ENCODE results near the gene COL5A1. TPM values are rescaled to one million over a fixed set of nuclear protein-coding genes. Genes with fewer than 3 reads are reported as not detected.

The COL5A1 gene
- total RNA-seq, 2 experiments from 2014 or later: 0.12 to 0.19 TPM

DNA sequence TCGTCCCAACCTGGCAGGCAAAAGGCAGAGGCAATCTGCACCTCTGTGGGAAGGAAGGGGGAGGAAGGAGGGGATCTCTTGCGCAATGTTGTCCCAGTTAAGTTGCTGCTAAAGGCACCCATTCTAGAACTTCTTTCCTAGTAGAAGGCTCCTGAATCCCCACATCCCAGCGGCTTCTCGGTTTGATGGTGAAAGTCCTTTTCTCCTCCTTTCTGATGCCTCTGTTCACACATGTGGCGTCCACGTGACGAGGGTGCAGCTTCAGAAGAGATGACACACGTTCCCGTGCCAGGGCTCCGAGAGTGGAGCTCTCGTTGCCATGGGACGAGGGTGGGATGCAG lies 142.1 kb downstream of the COL5A1 start:
- Mint-ChIP-seq H3K36me3 (no peaks in the 10 kb centered on the region), H3K27me3 (peaks cover 5% of the 10 kb centered on the region), H3K4me3 (no peak overlapping the region), H3K9me3 (no peaks in the 10 kb centered on the region), H3K27ac (no peak overlapping the region), H3K4me1 (ENCODE audit: low read depth) (no peaks in the 10 kb centered on the region)
- intact Hi-C loops (cut with micrococcal nuclease): no loop called here
- POLR2A ChIA-PET: no interaction called here
- CTCF ChIA-PET: interaction anchor here (0.6 kb wide), 1 partner anchor 12 kb away, joined by 3 read pairs; no protein-coding TSS in a partner anchor
- DNase-seq: no peak

DNA sequence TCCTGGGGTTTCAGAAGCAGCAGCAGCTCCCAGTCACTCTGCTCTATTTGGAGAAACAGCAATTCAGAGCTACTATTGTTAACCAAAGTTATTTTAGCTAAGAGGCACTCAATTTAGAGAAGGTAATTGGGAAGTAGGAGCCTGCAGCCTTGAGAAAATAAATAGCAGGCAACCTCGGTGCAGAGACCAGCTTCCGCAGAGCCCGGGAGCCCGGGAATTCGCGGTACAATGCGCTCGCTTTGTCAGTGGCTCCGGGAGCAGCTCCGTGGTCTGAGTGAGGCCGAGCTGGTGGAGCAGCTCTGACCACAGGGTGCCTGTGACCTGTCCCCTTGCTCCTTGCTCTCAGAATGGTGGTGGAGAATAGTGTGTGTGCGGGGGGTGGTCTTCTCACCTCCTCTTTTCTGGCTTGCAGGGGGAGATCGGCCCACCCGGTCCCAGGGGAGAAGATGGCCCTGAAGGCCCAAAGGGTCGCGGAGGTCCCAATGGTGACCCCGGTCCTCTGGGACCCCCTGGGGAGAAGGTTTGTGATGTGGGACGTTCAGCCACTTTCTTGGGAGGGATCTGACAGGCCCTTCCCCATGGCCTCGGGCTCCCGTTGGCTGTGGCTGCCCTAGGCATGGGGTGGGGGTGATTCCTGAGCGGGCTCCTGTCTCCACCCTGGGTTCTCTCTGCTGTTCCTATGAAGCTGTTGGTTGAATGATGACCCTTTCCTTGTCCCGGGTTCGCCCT lies 143.1 kb downstream of the COL5A1 start:
- Mint-ChIP-seq H3K9me3 (no peaks in the 10 kb centered on the region), H3K27me3 (peaks cover 5% of the 10 kb centered on the region), H3K36me3 (no peaks in the 10 kb centered on the region), H3K4me1 (ENCODE audit: low read depth) (no peaks in the 10 kb centered on the region), H3K27ac (no peak overlapping the region), H3K4me3 (no peak overlapping the region)
- POLR2A ChIA-PET: no interaction called here
- CTCF ChIA-PET: no interaction called here
- intact Hi-C loops (cut with micrococcal nuclease): no loop called here
- DNase-seq: no peak

DNA sequence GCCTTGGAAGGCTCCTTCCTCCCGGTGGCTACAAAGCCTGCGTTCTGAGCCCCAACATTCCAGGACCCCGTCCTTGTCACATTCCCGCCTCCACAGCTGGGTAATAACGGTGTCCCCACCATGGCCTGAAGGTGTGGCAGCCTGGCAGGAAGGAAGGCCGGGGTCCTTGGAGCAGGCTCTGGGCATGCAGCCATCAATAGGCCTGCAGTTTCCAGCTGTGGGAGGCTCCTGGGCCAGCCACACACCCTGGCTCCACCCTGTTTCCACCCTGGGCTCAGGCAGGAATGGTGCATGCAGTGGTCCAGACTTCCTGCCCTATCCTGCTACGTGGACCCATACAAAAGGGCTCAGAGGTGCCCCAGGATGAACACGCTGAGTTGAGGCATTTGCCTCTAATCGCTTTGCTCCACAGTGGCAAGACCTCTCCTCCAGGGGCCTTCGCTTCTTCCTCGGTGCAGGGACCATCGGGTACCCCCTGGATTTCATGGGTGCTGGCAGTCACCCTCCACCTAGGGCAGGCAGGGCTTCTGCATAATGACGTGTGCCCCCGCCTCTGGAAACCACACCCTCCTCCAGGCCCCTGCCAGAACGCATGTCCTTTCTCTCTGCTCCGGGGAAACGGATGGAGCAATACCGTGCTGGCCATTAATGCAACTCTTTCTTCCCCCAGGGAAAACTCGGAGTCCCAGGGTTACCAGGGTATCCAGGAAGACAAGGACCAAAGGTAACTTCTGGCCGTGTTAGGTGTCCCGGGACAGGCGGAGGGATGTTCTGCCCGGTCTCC lies 143.9 kb downstream of the COL5A1 start:
- CTCF ChIA-PET: no interaction called here
- DNase-seq: no peak

DNA sequence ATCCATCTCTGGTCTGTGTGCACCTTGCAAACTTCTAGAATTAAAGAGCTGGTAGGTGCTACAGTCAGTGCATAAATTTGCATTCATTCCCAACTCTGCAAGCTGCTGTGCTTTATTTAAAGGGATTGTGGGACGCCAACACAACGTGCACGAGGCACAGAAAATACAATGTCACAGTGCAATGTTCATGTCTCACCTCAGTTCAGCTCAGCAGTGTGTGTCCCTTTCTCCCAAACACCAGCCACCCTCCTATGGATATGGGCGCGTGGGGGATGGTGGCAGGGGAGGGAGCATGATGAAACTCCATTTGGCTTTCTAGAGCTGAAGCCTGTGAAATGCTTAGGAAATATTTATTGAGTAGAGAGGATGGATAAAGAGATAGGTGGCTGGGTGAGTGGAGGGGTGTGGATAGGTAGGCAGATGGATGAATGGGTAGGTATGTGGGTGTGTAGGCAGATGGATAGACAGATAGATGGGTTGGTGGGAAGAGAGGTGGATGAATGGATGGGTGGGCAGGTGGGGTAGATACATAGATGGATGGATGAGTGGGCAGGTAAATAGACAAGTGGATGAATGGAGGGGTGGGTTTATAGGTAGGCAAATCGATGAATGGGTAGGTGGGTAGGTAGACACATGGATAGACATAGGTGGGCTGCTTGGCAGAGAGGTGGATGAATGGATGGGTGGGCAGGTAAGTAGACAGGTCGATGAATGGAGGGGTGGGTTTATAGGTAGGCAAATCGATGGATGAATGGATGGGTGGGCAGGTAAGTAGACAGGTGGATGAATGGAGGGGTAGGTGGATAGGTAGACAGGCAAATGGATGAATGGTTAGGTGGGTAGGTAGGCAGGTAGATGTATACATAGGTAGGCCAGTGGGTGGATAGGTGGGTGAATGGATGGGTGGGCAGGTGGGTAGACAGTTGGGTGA lies 146.3 kb downstream of the COL5A1 start:
- Mint-ChIP-seq H3K9me3 (no peaks in the 10 kb centered on the region), H3K27me3 (peaks cover 5% of the 10 kb centered on the region), H3K4me3 (no peak overlapping the region), H3K36me3 (no peaks in the 10 kb centered on the region), H3K27ac (no peak overlapping the region), H3K4me1 (ENCODE audit: low read depth) (no peaks in the 10 kb centered on the region)
- ChIA-PET POLR2A (no interaction called here), CTCF (no interaction called here)
- no peak for DNase-seq
- intact Hi-C loops (cut with micrococcal nuclease): no loop called here

More for the DNA sequence above, 143.9 kb downstream of the COL5A1 start:
- POLR2A ChIA-PET: no interaction called here
- Mint-ChIP-seq H3K9me3 (no peaks in the 10 kb centered on the region), H3K4me3 (no peak overlapping the region), H3K36me3 (no peaks in the 10 kb centered on the region), H3K27ac (no peak overlapping the region), H3K4me1 (ENCODE audit: low read depth) (no peaks in the 10 kb centered on the region), H3K27me3 (peaks cover 5% of the 10 kb centered on the region)
- intact Hi-C loops (cut with micrococcal nuclease): no loop called here

DNA sequence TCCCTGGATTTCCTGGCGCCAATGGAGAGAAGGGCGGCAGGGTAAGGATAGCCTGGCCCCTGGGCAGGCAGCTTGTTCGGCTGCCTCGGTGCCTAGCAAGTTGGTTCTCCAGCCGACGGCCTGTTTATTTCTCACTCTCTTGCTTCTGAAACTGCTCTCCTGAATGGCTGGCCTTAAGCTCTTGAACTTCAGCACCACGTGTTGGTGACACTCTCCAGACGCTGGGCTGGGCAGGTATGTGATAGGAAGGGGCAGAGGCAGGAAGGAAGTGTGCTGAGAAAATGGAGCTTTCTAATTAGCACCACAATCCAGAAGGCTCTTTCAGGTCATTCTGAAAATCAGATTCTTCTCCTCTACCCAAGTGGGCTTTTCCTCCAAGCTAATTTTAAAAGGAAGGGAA lies 147.6 kb downstream of the COL5A1 start:
- intact Hi-C loops (cut with micrococcal nuclease): no loop called here
- POLR2A ChIA-PET: no interaction called here
- no peak for DNase-seq
- Mint-ChIP-seq H3K4me1 (ENCODE audit: low read depth) (no peaks in the 10 kb centered on the region), H3K27ac (no peak overlapping the region), H3K27me3 (peaks cover 5% of the 10 kb centered on the region), H3K4me3 (no peak overlapping the region), H3K9me3 (no peaks in the 10 kb centered on the region), H3K36me3 (no peaks in the 10 kb centered on the region)
- CTCF ChIA-PET: no interaction called here

DNA sequence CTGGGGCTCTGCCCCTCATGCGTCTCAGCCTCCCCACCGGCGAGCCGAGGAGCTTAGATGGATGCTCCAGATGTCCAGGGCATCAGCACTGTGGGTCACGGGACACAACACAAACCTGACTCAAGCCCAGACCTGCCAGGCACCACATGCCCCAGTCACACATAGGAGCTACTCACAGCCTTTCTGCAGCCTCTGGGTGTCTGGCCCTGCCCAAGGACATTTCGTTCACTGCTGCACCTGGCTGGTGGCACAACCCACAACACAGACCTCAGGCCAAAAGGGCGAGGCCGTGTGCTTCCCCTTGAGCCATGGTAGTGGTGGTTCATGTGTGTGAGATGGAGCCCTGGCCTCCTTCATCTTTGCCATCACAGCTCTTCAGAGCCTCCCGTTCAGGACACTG lies 149.4 kb downstream of the COL5A1 start:
- no peak for DNase-seq
- ChIA-PET POLR2A (no interaction called here), CTCF (no interaction called here)
- H3K4me1 Mint-ChIP-seq (ENCODE audit: low read depth): no peaks in the 10 kb centered on the region
- H3K9me3 Mint-ChIP-seq: no peaks in the 10 kb centered on the region
- H3K27me3 Mint-ChIP-seq: peaks cover 10% of the 10 kb centered on the region
- no peaks in the 10 kb centered on the region for H3K36me3 Mint-ChIP-seq
- H3K4me3 Mint-ChIP-seq: no peak overlapping the region
- no peak overlapping the region for H3K27ac Mint-ChIP-seq
- intact Hi-C loops (cut with micrococcal nuclease): no loop called here

DNA sequence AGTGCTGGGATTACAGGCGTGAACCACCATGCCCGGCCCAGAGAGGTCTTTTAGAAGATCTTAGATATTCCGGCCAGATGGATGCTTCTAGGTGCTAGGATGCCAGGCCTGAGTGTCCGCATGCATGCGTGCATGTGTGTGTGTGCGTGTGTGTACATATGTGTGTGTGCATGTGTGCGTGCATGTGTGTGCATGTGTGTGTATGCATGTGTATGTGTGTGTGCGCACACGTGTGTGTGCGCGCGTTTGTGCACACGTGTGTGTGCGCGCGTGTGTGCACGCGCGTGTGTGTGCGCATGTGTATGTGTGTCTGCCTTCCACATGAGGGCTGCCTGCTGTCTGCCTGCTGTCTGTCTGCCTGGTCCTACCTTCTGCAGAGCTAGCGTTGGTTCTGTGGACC lies 151.0 kb downstream of the COL5A1 start:
- H3K27ac Mint-ChIP-seq: no peak overlapping the region
- H3K36me3 Mint-ChIP-seq: no peaks in the 10 kb centered on the region
- ChIA-PET CTCF (no interaction called here), POLR2A (no interaction called here)
- H3K9me3 Mint-ChIP-seq: no peaks in the 10 kb centered on the region
- H3K4me1 Mint-ChIP-seq (ENCODE audit: low read depth): no peaks in the 10 kb centered on the region
- intact Hi-C loops (cut with micrococcal nuclease): no loop called here
- peaks cover 9% of the 10 kb centered on the region for H3K27me3 Mint-ChIP-seq
- no peak for DNase-seq
- no peak overlapping the region for H3K4me3 Mint-ChIP-seq

DNA sequence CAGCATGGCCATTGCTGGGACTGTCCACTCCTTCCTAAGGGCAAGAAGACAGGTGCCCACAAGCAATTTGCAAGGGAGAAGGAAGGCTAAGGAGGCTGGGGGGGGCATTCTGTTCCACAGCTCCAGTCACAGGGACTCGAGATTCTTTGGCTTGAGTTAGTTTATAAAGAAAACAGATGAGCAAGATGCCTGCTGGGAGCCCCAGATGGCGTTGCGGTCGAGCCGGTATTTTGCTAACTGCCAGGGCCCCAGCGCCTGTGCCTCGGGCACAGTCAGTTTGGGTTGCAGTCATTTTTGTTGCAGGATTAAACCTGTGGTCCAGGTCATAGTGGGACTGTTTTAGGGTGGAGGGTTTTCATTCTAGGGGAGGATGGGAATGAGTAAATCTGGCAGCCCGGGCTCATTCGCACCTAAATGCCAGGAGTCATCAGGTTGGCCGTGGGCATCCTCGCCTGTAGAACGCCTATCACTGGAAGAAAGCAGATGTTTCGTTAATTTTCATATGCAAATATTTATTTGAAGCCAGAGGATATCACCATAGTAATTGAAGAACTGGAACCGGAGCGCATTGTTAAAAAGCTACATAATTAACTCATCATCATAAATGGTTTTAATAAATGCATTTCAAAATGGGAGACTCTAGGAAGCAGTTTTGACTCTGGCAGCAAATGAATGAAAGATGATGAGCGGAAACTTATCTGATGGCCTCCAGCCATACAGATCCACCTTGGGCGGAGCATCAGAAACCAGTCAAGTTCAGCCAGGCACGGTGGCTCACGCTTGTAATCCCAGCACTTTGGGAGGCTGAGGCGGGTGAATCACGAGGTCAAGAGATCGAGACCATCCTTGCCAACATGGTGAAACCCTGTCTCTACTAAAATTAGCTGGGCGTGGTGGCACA lies 151.9 kb downstream of the COL5A1 start:
- no peak overlapping the region for H3K27ac Mint-ChIP-seq
- intact Hi-C loops (cut with micrococcal nuclease): no loop called here
- no peaks in the 10 kb centered on the region for H3K36me3 Mint-ChIP-seq
- no peaks in the 10 kb centered on the region for H3K4me1 Mint-ChIP-seq (ENCODE audit: low read depth)
- H3K27me3 Mint-ChIP-seq: peaks cover 5% of the 10 kb centered on the region
- ChIA-PET CTCF (no interaction called here), POLR2A (no interaction called here)
- no peaks in the 10 kb centered on the region for H3K9me3 Mint-ChIP-seq
- no peak for DNase-seq
- no peak overlapping the region for H3K4me3 Mint-ChIP-seq

DNA sequence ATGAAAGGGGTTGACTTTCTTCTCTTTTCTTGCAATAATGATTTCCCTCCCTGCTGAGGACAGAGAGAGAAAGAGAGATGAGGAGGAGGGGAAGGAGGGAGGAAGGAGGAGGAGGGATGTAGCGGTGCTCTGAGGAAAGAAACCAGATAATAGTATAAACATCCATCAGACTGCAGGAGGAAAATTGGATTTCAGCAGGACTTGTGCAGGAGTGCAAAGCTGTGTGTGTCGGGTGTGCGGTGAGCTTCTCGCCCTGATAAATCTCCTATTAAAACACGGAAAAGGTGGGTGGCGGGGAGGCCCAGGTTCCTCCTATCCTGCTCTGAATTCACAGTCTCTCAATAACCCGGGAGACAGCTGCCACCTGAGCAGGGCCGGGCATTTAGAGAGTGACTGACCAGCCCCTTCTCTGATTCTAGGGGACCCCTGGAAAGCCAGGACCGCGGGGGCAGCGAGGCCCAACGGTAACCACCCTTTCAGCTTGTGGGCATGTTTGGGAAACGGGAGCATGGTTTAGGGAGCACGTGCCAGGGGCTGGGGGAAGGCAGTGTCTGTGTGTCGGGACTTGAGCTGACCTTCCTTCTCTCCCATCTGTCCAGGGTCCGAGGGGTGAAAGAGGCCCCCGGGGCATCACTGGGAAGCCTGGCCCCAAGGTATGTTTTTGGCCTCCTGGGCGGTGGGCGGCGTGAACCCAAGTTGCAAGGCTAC lies 153.2 kb downstream of the COL5A1 start:
- DNase-seq: no peak
- no peaks in the 10 kb centered on the region for H3K36me3 Mint-ChIP-seq
- intact Hi-C loops (cut with micrococcal nuclease): no loop called here
- H3K9me3 Mint-ChIP-seq: no peaks in the 10 kb centered on the region
- POLR2A ChIA-PET: no interaction called here
- no peaks in the 10 kb centered on the region for H3K4me1 Mint-ChIP-seq (ENCODE audit: low read depth)
- peaks cover 5% of the 10 kb centered on the region for H3K27me3 Mint-ChIP-seq
- H3K27ac Mint-ChIP-seq: no peak overlapping the region
- no peak overlapping the region for H3K4me3 Mint-ChIP-seq
- CTCF ChIA-PET: interaction anchor here (0.6 kb wide), 1 partner anchor 11 kb away, joined by 3 read pairs; no protein-coding TSS in a partner anchor

DNA sequence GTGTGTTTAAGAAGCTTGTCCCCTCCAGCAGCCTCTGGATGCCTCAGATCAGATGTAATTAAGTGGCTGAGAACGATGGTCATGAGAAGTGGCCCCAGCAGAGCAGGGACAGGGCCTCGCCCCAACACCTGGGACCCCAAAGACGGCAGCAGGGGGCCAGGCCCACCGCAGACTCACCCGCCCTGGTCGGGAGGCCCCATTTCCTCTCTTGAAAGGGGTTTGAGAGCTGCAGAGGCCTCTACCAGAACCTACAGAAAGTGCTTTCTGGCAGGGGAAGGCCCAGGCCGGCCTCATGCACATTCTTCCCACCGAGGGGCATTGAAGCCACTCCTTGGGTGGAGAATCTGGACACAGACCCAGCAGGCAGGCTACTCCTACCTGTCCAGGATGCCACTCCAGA lies 153.8 kb downstream of the COL5A1 start:
- H3K27me3 Mint-ChIP-seq: peaks cover 5% of the 10 kb centered on the region
- no peak for DNase-seq
- no peak overlapping the region for H3K4me3 Mint-ChIP-seq
- intact Hi-C loops (cut with micrococcal nuclease): no loop called here
- H3K36me3 Mint-ChIP-seq: no peaks in the 10 kb centered on the region
- POLR2A ChIA-PET: no interaction called here
- H3K27ac Mint-ChIP-seq: no peak overlapping the region
- H3K9me3 Mint-ChIP-seq: no peaks in the 10 kb centered on the region
- CTCF ChIA-PET: interaction anchor here (0.6 kb wide), 1 partner anchor 12 kb away, joined by 3 read pairs; no protein-coding TSS in a partner anchor
- no peaks in the 10 kb centered on the region for H3K4me1 Mint-ChIP-seq (ENCODE audit: low read depth)

DNA sequence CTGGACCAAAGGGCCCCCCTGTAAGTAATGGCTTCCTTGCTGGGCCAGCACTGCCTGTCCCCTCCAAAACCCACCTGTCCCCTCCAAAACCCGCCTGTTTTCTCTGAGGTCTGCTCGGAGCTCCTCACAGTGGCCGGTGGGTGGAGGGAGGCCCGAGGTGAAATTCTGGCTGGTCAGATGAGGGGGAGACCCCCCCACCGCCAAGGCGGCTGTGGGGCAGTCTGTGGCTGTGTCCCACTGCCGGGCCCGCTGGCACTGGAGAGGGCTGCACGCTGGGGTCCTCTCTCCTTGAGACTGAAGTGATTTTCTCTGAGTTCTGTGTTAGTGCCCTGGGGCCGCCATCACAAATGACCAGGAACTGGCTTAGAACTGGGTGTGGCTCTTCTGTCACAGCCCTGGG lies 155.3 kb downstream of the COL5A1 start:
- peaks cover 5% of the 10 kb centered on the region for H3K27me3 Mint-ChIP-seq
- no peak overlapping the region for H3K27ac Mint-ChIP-seq
- intact Hi-C loops (cut with micrococcal nuclease): no loop called here
- no peaks in the 10 kb centered on the region for H3K36me3 Mint-ChIP-seq
- H3K4me1 Mint-ChIP-seq (ENCODE audit: low read depth): no peaks in the 10 kb centered on the region
- no peaks in the 10 kb centered on the region for H3K9me3 Mint-ChIP-seq
- DNase-seq: no peak
- H3K4me3 Mint-ChIP-seq: no peak overlapping the region
- POLR2A ChIA-PET: no interaction called here
- CTCF ChIA-PET: no interaction called here

Measured in activated CD4-positive, alpha-beta memory T cell treated with anti-CD3 and anti-CD28 coated beads for 36 hours (primary cell).